ENCODE results near the gene LRRC46. TPM values are rescaled to one million over a fixed set of nuclear protein-coding genes. Genes with fewer than 3 reads are reported as not detected.
A peak's percentile ranks its signal among the peaks of the same experiment; 100 is the strongest.

Gene LRRC46
- total and polyA plus RNA-seq, 9 of the 15 experiments (the other 6 are each of a cell fraction or from before 2014, with no cell fraction given) = 0.39 to 1.4 (median 0.53) TPM; not detected in 1

DNA sequence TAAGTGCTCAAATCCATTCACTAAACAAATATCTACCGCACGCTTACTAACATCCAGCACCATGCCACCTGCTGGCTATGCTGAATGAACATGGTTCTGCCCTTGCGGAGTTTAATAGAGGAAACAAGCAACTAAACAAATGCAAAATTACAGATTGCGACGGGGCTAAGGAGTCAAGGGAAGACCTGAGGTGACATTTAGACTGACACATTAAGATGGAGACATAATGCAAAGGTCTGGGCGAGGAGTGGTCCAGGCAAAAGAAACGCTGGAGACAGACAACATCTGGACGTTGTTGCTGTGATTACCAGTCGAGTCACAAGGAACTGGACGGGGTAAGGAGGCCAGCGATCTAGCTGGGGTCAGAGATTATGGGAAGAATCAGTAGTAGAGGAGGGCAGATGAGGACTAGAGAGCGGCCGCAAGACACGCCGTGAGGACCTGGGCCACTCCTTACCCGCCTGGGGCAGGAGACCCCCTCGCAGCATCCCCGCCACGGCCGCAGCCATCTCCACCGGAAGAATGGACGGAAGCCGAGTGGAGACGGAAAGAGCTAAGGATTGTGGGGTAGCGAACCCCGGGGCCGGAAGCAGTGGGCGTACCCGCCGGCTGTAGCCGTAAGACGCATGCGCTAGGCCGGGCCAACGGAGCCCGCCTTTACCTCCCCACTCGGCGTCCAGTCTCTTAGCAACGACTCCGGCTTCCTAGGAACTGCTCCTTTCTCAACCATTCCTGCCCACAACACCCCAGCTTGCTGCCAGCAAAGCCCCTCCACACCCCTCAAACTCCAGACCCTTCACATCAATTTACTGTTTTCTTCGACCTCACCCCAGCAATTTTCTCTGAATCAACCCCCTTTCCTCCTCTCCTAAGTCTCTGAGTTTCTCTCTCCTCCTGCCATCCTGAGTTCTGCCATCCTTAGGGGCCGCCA lies at the start of gene LRRC46, which contains the start of gene MRPL10 (continued):
- TF ChIP-seq, protein P1, sequence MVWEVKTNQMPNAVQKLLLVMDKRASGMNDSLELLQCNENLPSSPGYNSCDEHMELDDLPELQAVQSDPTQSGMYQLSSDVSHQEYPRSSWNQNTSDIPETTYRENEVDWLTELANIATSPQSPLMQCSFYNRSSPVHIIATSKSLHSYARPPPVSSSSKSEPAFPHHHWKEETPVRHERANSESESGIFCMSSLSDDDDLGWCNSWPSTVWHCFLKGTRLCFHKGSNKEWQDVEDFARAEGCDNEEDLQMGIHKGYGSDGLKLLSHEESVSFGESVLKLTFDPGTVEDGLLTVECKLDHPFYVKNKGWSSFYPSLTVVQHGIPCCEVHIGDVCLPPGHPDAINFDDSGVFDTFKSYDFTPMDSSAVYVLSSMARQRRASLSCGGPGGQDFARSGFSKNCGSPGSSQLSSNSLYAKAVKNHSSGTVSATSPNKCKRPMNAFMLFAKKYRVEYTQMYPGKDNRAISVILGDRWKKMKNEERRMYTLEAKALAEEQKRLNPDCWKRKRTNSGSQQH (CRISPR knock-in tag; IDR thresholded peaks at IDR 0.05) = no peak
- TF ChIP-seq GABPB1 (CRISPR knock-in tag; IDR thresholded peaks at IDR 0.05) (peak; percentile 91), CEBPB (tag; IDR thresholded peaks at IDR 0.05) (no peak), U2AF2 (optimal IDR thresholded peaks at IDR 0.05; ENCODE audit: low read depth, low read length) (no peak), ZNF140 (CRISPR knock-in tag; IDR thresholded peaks at IDR 0.05) (no peak), CHCHD3 (CRISPR knock-in tag; IDR thresholded peaks at IDR 0.05) (0 out of 2 replicates have a peak, but pooled peaks have one; percentile 69), LEF1 (IDR thresholded peaks at IDR 0.05) (no peak), POU5F1 (IDR thresholded peaks at IDR 0.05; ENCODE audit: borderline replicate concordance, low read depth, low read length, partially characterized antibody) (peak; percentile 82), MCM7 (IDR thresholded peaks at IDR 0.05) (no peak), YY1 (IDR thresholded peaks at IDR 0.05; ENCODE audit: borderline replicate concordance in 1 of 3, control insufficient read depth in 1 of 3, extremely low read depth in 1 of 3, insufficient read depth in 3 of 3, insufficient read length in 1 of 3, insufficient replicate concordance in 2 of 3, low read depth in 1 of 3, low read length in 2 of 3) (peak in 2 of 3 experiments; percentile 88 to 91), BHLHE40 (IDR thresholded peaks at IDR 0.05; ENCODE audit: low read length) (no peak), PTRF (tag; IDR thresholded peaks at IDR 0.05) (no peak), NR2C1 (IDR thresholded peaks at IDR 0.05) (no peak), NR2C1 (tag; IDR thresholded peaks at IDR 0.05) (peak; percentile 28; the same call in 1 of the 2 replicates), SIN3B (IDR thresholded peaks at IDR 0.05; ENCODE audit: low read depth) (peak; percentile 98)
- TF ChIP-seq, protein P2, sequence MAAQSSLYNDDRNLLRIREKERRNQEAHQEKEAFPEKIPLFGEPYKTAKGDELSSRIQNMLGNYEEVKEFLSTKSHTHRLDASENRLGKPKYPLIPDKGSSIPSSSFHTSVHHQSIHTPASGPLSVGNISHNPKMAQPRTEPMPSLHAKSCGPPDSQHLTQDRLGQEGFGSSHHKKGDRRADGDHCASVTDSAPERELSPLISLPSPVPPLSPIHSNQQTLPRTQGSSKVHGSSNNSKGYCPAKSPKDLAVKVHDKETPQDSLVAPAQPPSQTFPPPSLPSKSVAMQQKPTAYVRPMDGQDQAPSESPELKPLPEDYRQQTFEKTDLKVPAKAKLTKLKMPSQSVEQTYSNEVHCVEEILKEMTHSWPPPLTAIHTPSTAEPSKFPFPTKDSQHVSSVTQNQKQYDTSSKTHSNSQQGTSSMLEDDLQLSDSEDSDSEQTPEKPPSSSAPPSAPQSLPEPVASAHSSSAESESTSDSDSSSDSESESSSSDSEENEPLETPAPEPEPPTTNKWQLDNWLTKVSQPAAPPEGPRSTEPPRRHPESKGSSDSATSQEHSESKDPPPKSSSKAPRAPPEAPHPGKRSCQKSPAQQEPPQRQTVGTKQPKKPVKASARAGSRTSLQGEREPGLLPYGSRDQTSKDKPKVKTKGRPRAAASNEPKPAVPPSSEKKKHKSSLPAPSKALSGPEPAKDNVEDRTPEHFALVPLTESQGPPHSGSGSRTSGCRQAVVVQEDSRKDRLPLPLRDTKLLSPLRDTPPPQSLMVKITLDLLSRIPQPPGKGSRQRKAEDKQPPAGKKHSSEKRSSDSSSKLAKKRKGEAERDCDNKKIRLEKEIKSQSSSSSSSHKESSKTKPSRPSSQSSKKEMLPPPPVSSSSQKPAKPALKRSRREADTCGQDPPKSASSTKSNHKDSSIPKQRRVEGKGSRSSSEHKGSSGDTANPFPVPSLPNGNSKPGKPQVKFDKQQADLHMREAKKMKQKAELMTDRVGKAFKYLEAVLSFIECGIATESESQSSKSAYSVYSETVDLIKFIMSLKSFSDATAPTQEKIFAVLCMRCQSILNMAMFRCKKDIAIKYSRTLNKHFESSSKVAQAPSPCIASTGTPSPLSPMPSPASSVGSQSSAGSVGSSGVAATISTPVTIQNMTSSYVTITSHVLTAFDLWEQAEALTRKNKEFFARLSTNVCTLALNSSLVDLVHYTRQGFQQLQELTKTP (IDR thresholded peaks at IDR 0.05; ENCODE audit: low read depth in 1 of 2, partially characterized antibody in 2 of 2) = peak; percentile 49 to 84
- TF ChIP-seq, protein P3, sequence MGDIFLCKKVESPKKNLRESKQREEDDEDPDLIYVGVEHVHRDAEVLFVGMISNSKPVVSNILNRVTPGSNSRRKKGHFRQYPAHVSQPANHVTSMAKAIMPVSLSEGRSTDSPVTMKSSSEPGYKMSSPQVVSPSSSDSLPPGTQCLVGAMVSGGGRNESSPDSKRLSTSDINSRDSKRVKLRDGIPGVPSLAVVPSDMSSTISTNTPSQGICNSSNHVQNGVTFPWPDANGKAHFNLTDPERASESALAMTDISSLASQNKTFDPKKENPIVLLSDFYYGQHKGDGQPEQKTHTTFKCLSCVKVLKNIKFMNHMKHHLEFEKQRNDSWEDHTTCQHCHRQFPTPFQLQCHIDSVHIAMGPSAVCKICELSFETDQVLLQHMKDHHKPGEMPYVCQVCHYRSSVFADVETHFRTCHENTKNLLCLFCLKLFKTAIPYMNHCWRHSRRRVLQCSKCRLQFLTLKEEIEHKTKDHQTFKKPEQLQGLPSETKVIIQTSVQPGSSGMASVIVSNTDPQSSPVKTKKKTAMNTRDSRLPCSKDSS (IDR thresholded peaks at IDR 0.05; ENCODE audit: low read depth, partially characterized antibody) = no peak
- TF ChIP-seq, protein P4, sequence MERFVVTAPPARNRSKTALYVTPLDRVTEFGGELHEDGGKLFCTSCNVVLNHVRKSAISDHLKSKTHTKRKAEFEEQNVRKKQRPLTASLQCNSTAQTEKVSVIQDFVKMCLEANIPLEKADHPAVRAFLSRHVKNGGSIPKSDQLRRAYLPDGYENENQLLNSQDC (CRISPR knock-in tag; IDR thresholded peaks at IDR 0.05) = no peak; the same call in 1 of the 2 replicates
